Activated CD8-positive, alpha-beta memory T cell treated with anti-CD3 and anti-CD28 coated beads, Interleukin-2, amount 50 U/mL, for 1 hour (primary cell): ENCODE data around the gene BORCS5.

Experiments
- DNase-seq: peaks from one replicate; pipeline ENCODE4 v3.0.0-alpha.2; 2020; ENCODE audit errors: extremely low read depth

The BORCS5 gene

DNA sequence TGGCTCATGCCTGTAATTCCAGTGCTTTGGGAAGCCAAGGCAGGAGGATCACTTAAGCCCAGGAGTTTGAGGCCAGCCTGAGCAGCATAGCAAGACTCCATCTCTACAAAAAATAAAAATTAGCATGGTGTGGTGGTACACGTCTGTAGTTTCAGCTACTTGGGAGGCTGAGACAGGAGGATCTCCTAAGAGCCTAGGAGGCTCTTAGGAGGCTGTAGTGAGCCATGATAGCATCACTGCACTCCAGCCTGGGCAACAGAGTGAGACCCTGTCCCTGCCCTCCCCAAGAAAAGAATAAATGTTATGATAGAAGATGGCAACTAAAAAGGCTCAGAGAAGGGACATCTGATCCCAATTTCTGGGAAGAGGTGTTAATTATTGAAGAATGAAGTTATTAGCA is 3.6 kb upstream of the BORCS5 start:
- DNase-seq, result no peak

DNA sequence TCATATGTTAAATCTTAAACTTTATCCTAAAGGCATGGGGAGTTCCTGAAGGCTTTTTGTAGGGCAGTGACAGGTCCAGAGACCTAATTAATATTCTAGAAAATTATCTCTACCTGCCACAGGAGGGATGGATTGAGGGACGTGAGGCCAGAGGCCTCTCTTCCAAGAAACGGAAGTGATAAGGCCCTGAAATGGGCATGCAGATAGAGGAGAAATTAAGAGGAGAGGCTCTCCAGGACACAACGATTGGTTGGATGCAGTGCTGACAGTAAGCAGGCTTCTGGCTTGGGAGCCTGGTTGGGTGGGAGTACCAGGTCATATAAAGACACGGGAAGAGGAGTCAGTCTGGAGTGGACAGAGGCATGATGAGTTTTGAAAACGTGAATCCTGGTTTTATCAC is 3.1 kb upstream of the BORCS5 start:
- DNase-seq, result no peak

DNA sequence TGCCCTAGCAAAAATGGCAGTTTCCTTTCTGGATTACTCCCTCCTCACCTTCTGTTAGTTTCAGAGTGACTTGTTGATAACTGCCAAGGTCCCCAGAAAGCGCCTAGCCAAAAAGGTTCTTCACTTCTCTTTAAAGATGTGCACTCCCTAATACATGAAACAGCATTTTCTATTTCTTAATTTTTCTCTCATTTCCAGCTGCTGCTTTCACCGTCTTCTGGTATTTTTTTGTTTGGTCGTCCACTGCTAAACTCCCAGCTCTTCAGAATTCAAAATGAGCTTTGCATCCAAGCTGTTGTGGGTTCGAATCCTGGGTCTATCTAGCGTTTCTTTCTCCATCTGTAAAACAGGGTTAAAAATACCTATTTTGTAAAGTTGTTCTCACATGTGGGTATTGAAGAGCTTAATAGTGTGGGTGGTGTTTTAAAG is 397 bp upstream of the BORCS5 start:
- no peak for DNase-seq

DNA sequence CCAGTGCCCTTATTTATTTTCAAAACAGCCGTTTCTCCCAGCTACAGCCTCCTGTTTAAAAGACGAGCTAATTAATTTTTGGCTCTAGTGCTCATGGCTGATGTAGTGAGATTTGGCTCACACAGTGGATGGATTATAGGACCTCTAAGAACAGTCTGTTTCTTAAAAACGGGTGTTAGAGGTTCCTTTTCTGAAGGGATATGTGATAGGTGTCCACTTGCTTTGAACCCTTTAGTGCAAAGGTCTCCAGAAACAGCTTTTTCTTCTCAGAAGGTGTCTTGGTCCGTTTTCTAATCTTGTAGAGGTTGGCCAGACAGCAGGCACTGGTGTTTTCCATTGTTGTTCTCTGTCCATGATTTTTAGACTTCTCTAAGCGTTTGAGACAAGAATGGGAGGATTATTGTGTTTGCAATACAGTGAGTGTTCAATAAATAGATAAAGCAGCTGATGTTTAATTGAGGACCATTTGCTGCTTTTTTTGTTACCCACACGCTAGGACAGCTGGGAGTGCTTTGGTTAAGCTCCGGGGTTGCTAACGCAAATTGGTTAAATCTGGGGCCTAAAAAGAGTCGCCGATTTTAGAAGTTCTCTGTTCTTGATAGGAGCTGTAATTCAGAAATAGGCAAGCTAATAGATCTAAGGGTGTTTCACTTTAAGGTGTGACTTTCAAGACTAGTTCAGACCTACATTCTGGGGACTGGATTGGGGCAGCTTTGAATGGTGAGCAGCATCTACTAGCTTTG is 1.0 kb downstream of the BORCS5 start:
- DNase-seq, result no peak

DNA sequence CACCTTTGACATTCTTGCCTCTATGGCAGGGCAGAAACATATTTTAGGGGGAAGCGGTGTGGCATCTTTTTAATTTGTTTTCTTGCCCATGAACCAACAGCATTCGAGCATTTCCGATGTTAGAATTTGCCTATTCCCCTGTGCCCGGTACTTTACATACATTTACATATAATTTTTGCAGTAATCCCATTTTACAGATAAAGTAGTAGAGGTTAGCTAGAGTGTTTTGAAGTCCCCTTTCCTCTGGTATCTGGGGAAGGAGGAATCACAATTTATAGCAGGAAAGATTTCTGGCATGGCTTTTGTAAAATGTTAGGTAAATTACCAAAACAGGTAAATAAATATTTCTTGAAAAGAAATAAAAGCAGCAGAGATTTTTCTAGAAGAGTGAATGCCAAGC is 1.6 kb downstream of the BORCS5 start:
- DNase-seq, result no peak

DNA sequence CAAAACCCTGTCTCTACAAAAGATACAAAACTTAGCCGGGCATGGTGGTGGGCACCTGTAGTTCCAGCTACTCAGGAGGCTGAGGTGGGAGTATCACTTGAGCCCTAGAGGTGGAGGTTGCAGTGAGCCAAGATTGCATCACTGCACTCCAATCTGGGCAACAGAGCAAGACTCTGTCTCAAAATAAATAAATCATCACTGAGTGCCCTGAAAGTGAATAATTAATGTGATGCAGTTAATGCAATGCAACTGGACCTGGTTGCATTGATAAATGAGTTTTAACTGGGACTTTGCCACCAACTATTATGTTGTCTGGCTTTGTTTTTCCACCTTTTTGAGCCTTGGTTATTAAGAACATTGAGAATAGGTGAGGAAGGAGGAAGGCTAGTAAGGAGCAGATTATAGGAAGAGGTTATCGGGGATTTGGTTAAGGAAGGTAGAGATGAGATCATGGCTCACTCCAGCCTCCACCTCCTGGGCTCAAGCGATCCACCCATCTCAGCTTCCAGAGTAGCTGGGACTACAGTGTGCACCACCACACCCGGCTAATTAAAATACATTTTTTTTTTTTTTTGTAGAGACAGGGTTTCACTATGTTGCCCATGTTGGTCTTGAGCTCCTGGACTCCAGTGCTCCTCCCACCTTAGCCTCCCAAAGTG is 8.0 kb downstream of the BORCS5 start:
- no peak for DNase-seq

DNA sequence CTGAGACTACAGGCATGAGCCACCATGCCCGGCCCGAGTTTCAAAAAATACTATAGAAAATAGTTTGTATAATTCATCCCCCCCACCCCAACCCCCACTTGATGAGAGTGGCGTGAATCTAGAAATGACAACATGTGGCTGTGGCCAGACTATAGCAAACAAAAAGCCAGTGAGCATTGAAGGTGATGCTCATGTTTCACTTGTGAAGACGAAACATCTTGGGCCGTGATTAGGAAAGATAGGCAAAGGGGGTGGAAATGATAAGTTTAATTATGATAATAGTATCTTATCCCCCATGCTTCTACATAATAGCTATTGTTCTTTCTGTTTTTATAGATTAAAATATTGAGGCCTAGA is 8.5 kb downstream of the BORCS5 start:
- DNase-seq, result no peak

DNA sequence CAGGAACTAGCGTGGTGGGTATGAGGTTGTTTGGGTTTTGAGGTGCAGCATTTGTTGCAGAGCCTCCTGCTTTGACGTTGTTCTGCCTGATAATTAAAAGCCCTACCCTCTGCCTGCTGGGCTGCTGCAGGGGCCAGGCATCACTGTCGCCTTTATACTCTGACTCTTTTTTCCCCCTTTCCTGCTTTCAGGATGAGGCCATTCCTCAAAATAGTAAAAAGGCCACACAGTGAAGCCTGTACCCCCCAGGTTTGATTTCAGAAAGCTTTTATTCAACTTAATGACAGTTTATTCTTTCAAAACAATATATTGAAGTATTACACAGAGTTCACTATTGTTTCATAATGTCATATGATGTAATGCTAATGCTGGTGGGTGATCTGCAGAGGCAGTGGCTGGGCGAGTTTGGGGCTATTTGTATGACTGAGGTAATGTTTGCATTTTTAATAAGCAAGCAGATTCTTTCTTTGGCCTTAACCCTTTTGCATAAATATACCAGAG is 9.1 kb downstream of the BORCS5 start:
- DNase-seq, result no peak

DNA sequence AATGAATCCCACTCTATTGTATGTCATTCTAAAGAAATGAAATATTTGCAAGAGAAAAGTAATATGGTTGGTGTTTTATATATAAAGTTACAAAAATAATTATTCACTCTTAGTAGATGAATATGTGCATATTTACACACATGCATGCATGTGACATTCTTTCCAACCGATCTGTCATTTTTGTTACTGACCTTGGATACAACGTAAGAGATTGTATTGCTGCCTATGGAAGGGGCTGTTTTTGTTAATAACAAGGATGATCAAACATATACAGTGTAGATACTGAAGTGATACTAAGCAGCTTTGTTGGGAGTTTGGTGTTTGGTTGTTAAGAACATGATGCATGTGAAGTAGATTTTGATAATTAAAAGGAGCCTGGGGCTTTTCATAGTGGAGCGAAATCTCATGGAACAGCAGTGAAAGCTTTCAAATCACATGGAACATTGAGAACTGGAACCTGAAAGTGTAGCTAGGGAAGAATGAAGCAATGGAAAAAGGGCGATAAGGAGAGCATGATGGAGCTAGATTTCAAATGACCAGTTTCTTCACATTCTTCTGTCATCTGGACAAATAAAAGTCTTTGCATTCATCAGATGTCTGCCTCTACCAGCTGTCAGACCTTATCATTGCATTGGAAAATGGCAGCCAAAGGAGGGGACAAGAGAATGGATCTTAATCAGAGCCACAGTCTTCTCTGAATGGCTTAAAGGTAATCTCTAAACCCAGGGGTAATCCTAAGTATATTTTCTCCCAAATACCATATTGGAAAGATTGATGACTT is 10.0 kb downstream of the BORCS5 start:
- DNase-seq, result no peak

DNA sequence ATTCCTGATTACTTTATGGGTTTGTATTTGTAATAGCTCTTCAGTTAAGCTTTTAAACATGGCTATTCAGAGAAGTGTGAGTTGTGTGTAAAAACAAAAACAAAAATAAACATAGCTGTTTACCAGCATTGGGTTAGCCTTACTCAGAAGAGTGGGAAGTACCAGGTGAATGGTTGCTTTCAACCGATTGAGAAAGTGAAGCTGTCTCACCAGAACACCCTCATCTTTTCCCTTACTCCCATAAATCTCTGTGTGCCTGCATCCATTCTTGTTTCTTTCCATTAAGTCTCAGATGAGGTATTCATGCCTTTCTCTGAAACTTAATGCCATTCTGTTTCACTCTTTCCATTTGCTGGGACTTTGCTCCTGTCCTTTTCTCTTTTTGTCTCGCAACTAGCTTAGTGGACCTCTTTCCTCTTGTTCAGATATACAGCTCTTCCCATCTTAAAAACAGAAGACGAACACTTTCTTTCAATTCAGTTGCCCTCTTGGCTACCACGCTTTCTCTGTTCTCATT is 10.7 kb downstream of the BORCS5 start:
- no peak for DNase-seq

DNA sequence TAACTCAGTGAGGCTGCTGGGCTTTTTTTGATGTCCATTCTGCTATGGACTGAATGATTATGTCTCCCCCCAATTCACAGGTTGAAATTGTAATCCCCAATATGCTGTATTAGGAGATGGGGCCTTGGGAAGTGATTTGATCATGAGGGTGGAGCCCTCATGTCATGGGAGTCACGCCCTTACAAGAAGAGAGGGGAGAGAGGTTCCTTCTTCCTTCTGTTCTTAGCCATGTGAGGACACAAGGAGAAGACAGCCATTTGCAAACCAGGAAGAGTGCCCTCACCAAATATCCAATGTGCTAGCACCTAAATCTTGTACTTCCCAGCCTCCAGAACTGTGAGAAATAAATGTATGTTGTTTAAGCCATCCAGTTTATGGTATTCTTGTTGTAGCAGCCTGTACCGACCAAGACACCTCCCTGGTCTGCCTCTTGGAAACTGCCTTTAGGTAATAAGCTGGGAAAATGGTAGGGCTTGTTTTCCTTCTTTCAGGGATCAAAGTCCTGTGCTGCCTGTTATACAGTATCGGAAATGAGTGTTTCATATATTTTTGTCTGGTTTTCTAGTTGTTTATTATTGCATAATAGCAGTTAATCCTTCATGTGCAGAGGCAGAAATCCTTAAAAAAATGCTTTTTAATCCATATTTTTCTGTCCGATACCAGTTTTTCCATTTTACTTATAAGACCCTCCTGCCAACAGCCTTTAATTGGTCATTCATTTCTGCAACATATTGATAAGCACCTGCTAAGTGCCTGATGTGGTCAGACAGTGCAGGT is 16.3 kb downstream of the BORCS5 start:
- DNase-seq, result no peak

DNA sequence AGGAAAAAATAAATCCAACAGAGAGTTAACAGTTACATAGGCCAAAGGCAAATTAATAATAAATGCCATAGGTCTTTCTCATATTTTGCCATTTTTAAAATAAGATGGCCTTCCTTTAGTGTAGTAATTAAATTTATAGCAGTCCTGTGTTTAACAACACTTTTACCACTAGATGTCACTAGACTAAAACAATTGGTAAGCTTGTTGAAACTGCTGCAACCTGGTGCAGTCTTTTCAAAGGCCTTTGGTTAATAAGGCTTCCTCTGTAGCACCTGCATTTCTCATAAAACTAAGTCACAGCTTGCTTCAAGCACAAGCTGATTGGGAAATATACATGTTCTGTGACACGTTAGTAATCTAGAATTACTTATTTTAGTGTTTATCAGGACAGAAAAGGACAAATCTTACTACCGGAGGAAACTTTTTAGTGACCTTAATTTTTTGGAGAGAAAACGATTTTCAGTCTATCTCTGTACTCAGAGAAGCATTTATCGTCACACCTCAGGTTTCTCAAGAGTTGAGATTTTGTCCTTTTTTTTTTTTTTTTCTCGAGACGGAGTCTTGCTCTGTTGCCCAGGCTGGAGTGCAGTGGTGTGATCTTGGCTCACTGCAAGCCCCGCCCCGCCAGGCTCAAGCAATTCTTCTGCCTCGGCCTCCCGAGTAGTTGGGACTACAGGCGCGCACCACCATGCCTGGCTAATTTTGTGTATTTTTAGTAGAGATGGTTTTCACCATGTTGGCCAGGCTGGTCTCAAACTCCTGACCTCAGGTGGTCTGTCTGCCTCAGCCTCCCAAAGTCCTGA is 20.0 kb downstream of the BORCS5 start:
- no peak for DNase-seq

DNA sequence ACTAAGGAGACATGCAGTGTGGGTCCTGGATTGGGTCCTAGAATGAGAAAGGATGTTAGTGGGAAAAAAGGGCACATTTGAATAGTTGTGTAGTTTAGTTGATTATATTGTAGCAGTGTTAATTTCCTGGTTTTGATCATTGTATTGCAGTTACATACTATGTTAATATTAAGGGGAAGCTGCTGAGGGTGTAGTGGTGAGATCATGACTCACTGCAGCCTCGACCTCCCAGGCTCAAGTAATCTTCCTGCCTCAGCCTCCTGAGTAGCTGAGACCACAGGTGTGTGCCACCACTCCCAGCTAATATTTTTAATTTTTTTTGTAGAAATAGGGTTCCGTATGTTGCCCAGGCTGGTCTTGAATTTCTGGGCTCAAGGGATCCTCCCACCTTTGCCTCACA is 21.7 kb downstream of the BORCS5 start:
- DNase-seq, result no peak

DNA sequence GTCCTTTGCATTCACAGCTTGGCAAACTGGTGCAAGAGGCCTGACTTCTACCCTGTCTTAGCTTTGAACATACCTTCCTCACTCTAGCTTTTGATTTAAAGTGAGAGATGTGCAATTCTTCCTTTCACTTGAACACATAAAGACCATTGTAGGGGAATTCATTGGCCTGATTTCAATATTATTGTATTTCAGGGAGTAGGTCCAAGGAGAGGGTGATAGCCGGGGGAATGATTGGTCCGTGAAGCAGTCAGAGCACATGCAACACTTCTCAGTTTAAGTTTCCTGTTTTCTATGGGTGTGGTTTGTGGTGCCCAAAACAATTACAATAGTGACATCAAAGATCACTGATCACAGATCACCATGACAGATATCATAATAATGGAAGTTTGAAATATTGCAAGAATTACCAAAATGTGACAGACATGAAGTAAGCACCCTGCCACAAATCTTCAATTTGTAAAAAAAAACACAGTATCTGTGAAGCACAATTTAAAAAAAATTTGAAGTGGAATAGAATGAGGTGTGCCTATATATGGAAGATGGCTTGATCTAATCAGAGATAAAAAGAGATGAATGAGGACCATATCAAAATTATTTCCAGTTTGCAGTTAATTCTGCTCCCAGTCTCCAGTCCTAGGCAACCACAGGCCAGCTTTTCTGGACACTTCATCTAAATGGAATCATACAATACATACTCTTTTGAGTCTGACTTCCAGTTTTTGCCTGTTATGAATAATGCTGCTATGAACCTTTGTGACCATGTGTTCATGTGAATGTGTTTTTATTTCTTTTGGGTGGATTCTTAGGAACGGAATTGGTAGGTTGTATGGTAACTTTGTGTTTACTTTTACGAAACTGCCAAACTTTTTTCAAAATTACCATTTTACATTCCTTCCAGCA is 23.2 kb downstream of the BORCS5 start:
- DNase-seq, result peak; percentile 40

DNA sequence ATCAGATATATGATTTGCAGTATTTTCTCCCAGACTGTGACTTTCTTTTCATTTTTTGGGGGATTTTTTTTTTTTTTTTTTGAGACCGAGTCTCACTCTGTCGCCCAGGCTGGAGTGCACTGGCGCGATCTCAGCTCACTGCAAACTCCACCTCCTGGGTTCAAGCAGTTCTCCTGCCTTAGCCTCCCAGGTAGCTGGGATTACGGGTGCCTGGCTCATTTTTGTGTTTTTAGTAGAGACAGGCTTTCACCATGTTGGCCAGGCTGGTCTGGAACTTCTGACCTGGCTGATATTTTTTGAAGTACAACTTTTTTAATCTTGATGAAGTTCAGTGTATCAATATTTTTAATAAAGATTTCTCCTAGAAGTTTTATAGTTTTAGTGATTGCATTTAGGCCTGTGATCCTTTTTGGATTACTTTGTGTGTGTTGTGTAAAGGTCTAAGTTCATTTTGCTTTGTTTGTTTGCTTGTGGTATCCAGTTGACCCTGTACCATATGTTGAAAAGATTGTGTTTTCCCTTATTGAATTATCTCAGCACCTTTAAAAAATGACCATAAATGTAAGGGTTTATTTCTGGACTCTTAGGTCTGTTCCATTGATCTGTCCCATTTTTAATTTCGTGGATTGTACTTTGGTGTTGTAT is 24.2 kb downstream of the BORCS5 start:
- no peak for DNase-seq

DNA sequence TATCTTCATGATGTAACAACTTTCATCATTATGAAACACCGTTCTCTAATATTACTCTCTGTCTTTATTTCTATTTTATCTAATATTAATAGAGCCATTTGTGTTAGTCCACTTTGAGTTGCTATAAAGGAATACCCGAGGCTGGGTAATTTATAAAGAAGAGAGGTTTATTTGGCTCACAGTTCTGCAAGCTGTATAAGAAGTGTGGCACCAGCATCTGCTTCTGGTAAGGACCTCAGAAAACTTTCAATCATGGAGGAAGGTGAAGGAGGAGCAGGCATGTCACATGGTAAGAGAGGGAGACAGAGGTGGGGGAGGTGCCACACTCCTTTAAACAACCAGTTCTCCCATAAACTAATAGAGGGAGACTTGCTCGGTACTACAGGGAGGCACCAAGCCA is 25.1 kb downstream of the BORCS5 start:
- DNase-seq, result no peak

DNA sequence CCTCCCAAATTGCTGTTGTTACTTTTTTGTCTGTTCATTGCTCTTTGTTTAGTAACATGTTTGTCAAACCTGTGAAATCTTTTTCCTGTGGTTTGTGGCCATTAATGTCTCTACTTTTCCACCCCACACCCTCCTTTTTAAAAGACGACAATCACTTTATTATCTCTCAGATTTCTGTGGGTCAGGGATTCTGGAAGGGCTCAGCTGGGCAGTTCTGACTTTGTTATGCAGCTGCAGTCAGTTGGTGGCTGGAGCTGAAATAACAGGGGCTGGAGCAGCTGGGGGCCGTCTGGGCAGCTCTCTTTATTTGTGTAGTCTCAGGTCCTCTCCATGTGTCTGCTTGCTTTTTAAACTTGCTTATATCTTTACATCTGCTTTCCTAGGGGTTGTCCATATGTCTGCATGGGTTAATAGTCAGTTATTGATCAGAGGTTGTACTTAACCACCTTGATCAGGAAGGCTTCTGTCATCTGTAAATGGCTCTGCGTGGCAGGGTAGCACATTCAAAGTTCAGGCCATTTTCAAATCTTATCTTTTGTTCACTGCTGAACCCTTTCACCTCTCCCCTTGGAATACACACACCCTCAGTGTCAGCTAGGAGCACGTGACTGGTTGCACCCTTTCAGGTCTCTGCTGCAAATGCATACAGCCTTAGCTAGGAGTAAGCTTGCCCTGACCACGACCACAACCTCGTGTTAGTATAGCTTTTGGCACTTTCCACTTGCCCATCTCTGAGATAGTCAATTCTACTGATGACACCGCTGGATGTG is 27.9 kb downstream of the BORCS5 start:
- no peak for DNase-seq

DNA sequence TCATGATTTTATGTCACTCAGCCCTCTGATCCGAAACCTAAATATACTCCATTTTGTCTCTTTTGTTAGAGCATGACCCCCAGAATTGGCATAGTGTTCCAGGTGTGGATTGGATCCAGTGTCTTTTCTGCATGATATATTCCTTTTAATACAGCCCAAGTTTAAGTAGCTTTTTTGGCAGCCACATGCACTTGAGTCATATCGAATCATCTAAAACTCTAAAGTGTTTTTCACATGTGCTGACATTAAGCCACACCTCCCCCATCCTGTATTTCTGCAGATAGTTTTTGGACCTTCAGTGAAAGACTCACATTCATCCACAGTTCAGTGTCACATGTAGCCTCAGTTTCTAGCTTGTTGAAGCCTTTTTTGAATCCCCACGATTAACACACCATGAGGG is 30.6 kb downstream of the BORCS5 start:
- no peak for DNase-seq

DNA sequence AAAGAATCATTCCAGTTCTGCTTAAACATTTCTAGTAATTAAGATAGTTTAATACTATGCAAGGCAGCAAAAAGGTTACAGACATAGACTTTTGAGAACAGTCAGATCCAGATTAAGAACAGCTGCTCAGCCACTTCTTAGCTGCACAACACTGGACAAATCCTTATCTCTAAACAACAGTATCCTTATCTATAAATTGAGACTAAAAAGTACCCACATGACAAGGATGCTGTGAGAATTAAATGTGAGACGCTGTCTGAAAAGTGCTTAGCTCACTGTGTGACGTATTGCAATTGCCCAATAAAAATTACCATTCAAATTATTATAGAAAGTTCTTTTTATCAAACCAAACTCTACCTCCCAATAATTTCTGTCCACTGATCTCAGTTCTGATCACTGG is 35.5 kb downstream of the BORCS5 start:
- DNase-seq, result no peak
